Calu3 (cell line): ENCODE data around the gene RAG2. TPM values are rescaled to one million over a fixed set of nuclear protein-coding genes. Genes with fewer than 3 reads are reported as not detected.

ENCODE experiments used
- BruUV-seq: library from RNA; stranded (reverse); fragments of 400-500 nt; replicated peaks from 2 replicates; lab custom pipeline; 2021; lab: Mats Ljungman, UMichigan
- CTCF ChIA-PET: fragments of 300-600 bp; sonication (Branson Sonifier 250); formaldehyde crosslinking; loops from one replicate; lab custom pipeline; 2022; ENCODE audit warnings: antibody characterized with exemption; lab: Charles Lee
- DNase-seq: peaks from one replicate; pipeline ENCODE4 v3.0.0; 2022
- H3K27ac Mint-ChIP-seq: one replicate; pipeline ENCODE4 v1.8.0; 2022; ENCODE audit warnings: mixed read lengths; ENCODE audit not compliant: unreplicated experiment
- H3K27me3 Mint-ChIP-seq: one replicate; pipeline ENCODE4 v1.8.0; 2022; ENCODE audit warnings: mixed read lengths; ENCODE audit not compliant: unreplicated experiment
- H3K36me3 Mint-ChIP-seq: one replicate; pipeline ENCODE4 v1.8.0; 2022; ENCODE audit warnings: mild to moderate bottlenecking, moderate library complexity, mixed read lengths; ENCODE audit not compliant: insufficient read depth, unreplicated experiment
- H3K4me1 Mint-ChIP-seq: one replicate; pipeline ENCODE4 v1.8.0; 2022; ENCODE audit warnings: mild to moderate bottlenecking, low read depth, mixed read lengths; ENCODE audit not compliant: unreplicated experiment
- H3K4me3 Mint-ChIP-seq: one replicate; pipeline ENCODE4 v1.8.0; 2022; ENCODE audit warnings: mild to moderate bottlenecking, low read depth, moderate library complexity, mixed read lengths; ENCODE audit not compliant: unreplicated experiment
- H3K9me3 Mint-ChIP-seq: one replicate; pipeline ENCODE4 v1.8.0; 2022; ENCODE audit warnings: low read depth, mixed read lengths; ENCODE audit not compliant: unreplicated experiment
- CTCF ChIP-seq: fragments of 200-600 bp; IDR thresholded peaks from one replicate; pipeline ENCODE4 v1.8.0; 2022; ENCODE audit warnings: antibody characterized with exemption; ENCODE audit not compliant: unreplicated experiment
- intact Hi-C: fragments of 100-400 bp; cut with micrococcal nuclease; formaldehyde crosslinking; loops from one replicate; pipeline ENCODE4 v1.10.0; 2022; ENCODE audit not compliant: unreplicated experiment
- total RNA-seq: library from RNA; stranded (reverse); gene quantifications from 2 replicates; pipeline ENCODE4 v1.2.3, GENCODE V29; 2022

The RAG2 gene
- total RNA-seq, 1 experiment from 2014 or later, result not detected

- H3K4me3 Mint-ChIP-seq, result no peak overlapping the region
- DNase-seq, result no peak
- BruUV-seq, result no TSS peak
- TF ChIP-seq CTCF, result no peak
- H3K4me1 Mint-ChIP-seq, result no peaks in the 10 kb centered on the region
- H3K27me3 Mint-ChIP-seq, result peaks cover 54% of the 10 kb centered on the region
- no peaks in the 10 kb centered on the region for H3K36me3 Mint-ChIP-seq
- peaks cover 3% of the 10 kb centered on the region for H3K9me3 Mint-ChIP-seq
- intact Hi-C loops, result no loop called here
- CTCF ChIA-PET, result no interaction called here
- no peak overlapping the region for H3K27ac Mint-ChIP-seq
Measured at GRCh38 chr11:36574486-36574885, 23.6 kb downstream of the RAG2 start.

GRCh38 chr11:36569095-36569494, 28.9 kb downstream of the RAG2 start:
- intact Hi-C loops, result no loop called here
- Mint-ChIP-seq H3K4me1 (peaks cover 5% of the 10 kb centered on the region), H3K4me3 (no peak overlapping the region), H3K27me3 (peaks cover 65% of the 10 kb centered on the region), H3K27ac (no peak overlapping the region), H3K36me3 (no peaks in the 10 kb centered on the region), H3K9me3 (no peaks in the 10 kb centered on the region)
- CTCF ChIA-PET, result no interaction called here
- no peak for TF ChIP-seq CTCF
- no TSS peak for BruUV-seq
- DNase-seq, result no peak

GRCh38 chr11:36567694-36568093, 30.3 kb downstream of the RAG2 start, which contains the start of gene RAG1:
Gene RAG1, plus strand, starts transcription at chr11:36568007. Its CDS starts 5,298 bp downstream, at chr11:36573305.
- CTCF ChIA-PET, result no interaction called here
- Mint-ChIP-seq H3K27ac (no peak within 1 kb of the TSS), H3K4me3 (no peak within 1 kb of the TSS), H3K9me3 (no peaks in the 10 kb centered on the region), H3K4me1 (peaks cover 5% of the 10 kb centered on the region), H3K36me3 (no peaks in the 10 kb centered on the region), H3K27me3 (peaks cover 59% of the 10 kb centered on the region)
- no peak for DNase-seq
- TF ChIP-seq CTCF, result no peak
- intact Hi-C loops, result no loop called here
- no TSS peak for BruUV-seq

GRCh38 chr11:36566407-36567053, 31.5 kb downstream of the RAG2 start:
- no peak for TF ChIP-seq CTCF
- Mint-ChIP-seq H3K4me1 (peaks cover 5% of the 10 kb centered on the region), H3K9me3 (no peaks in the 10 kb centered on the region), H3K36me3 (no peaks in the 10 kb centered on the region), H3K27ac (no peak overlapping the region), H3K4me3 (no peak overlapping the region), H3K27me3 (peaks cover 62% of the 10 kb centered on the region)
- no peak for DNase-seq
- BruUV-seq, result no TSS peak
- intact Hi-C loops, result no loop called here
- CTCF ChIA-PET, result interaction anchor here (4.3 kb wide), 1 partner anchor 181 kb away, joined by 40 read pairs; no protein-coding TSS in a partner anchor
